Ishikawa (cell line): ENCODE results near the gene CHPF.

Source experiments
- CEBPB ChIP-seq: IDR thresholded peaks from 2 replicates; pipeline ENCODE4 v1.6.1; 2012
- EGR1 ChIP-seq: IDR thresholded peaks from 2 replicates; pipeline ENCODE4 v1.6.1; 2012
- EP300 ChIP-seq: IDR thresholded peaks from 2 replicates; pipeline ENCODE4 v1.6.1; 2012; ENCODE audit warnings: borderline replicate concordance
- FOXM1 ChIP-seq: IDR thresholded peaks from 2 replicates; pipeline ENCODE4 v1.6.1; 2012; ENCODE audit warnings: low read depth, borderline replicate concordance
- MAX ChIP-seq: IDR thresholded peaks from 2 replicates; pipeline ENCODE4 v1.6.1; 2012
- RAD21 ChIP-seq: IDR thresholded peaks from 2 replicates; pipeline ENCODE4 v1.6.1; 2012; ENCODE audit warnings: low read depth
- REST ChIP-seq: IDR thresholded peaks from 2 replicates; pipeline ENCODE4 v1.6.1; 2012; ENCODE audit warnings: low read depth, mild to moderate bottlenecking
- TAF1 ChIP-seq: IDR thresholded peaks from 2 replicates; pipeline ENCODE4 v1.6.1; 2012; ENCODE audit warnings: low read depth, mild to moderate bottlenecking
- TEAD4 ChIP-seq: IDR thresholded peaks from 2 replicates; pipeline ENCODE4 v1.6.1; 2012
- USF1 ChIP-seq: IDR thresholded peaks from 2 replicates; pipeline ENCODE4 v1.6.1; 2012
- YY1 ChIP-seq: IDR thresholded peaks from 2 replicates; pipeline ENCODE4 v1.6.1; 2012; ENCODE audit warnings: low read depth
- ZBTB7A ChIP-seq: IDR thresholded peaks from 2 replicates; pipeline ENCODE4 v1.6.1; 2012; ENCODE audit warnings: low read depth

GRCh38 chr2:219545943-219546352 lies 2.3 kb upstream of the CHPF start:
- TF ChIP-seq USF1 (no peak), TEAD4 (no peak), MAX (no peak), EP300 (no peak), CEBPB (no peak), ZBTB7A (no peak), TAF1 (no peak), EGR1 (no peak), RAD21 (no peak), REST (no peak), YY1 (no peak), FOXM1 (no peak)
